Transverse colon (tissue), 4 donors: ENCODE measurements around the gene USP46. TPM values are rescaled to one million over a fixed set of nuclear protein-coding genes. Genes with fewer than 3 reads are reported as not detected.

Experiments used
- DNase-seq: peaks from one replicate; pipeline ENCODE4 v3.0.0-alpha.2; 2019
- H3K27ac ChIP-seq, 4 donors: fragments of 200-600 bp; sonication (generic); 2 replicates each; pipeline ENCODE4 v1.5.1; 2016 to 2018; ENCODE audit warnings: inconsistent platforms in 4 of 4
- H3K27me3 ChIP-seq: fragments of 200-600 bp; sonication (generic); 2 replicates; pipeline ENCODE4 v1.5.1; 2017; ENCODE audit warnings: inconsistent platforms
- H3K36me3 ChIP-seq, 4 donors: fragments of 200-600 bp; sonication (generic); 2 replicates each; pipeline ENCODE4 v1.5.1; 2017 to 2019; ENCODE audit warnings: inconsistent platforms in 4 of 4
- H3K4me1 ChIP-seq, 4 donors: fragments of 200-600 bp; sonication (generic); 2 replicates each; pipeline ENCODE4 v1.5.1; 2017 to 2020; ENCODE audit warnings: inconsistent platforms in 4 of 4
- H3K4me3 ChIP-seq, 4 donors: fragments of 200-600 bp; sonication (generic); 1 replicate in 1 of 4; 2 replicates in 3 of 4; pipeline versions ENCODE4 v1.5.1 to v1.6.1; 2017 to 2019; ENCODE audit warnings: inconsistent platforms in 4 of 4
- H3K9me3 ChIP-seq, 2 donors: fragments of 200-600 bp; sonication (generic); 2 replicates each; pipeline ENCODE4 v1.5.1; 2017 to 2019; ENCODE audit warnings: inconsistent platforms in 2 of 2
- CTCF ChIP-seq, 5 experiments: fragments of 200-600 bp in 3 of 5; fragments of 450-650 bp in 2 of 5; sonication (generic) in 3 of 5; IDR thresholded peaks; 1 replicate in 2 of 5; 2 replicates in 3 of 5; pipeline ENCODE4 v1.5.1; 2016 to 2017; ENCODE audit warnings: antibody characterized with exemption in 5 of 5, inconsistent platforms in 3 of 5, mild to moderate bottlenecking in 2 of 5, moderate library complexity in 1 of 5
- EP300 ChIP-seq: sonication (generic); formaldehyde crosslinking; IDR thresholded peaks from one replicate; pipeline ENCODE4 v1.6.1; 2017; ENCODE audit warnings: antibody characterized with exemption, low read depth
- POLR2A ChIP-seq: fragments of 450-650 bp; IDR thresholded peaks from one replicate; pipeline ENCODE4 v1.6.1; 2016; ENCODE audit warnings: antibody characterized with exemption, mild to moderate bottlenecking, moderate library complexity
- POLR2AphosphoS5 ChIP-seq, 3 donors: sonication (generic); formaldehyde crosslinking; IDR thresholded peaks; one replicate each; pipeline ENCODE4 v1.6.1; 2016; ENCODE audit warnings: antibody characterized with exemption in 3 of 3
- WGBS, 2 donors: methylation state at CpG; one replicate each; pipeline ENCODE4 v1.1.5; 2018; ENCODE audit warnings: low coverage in 1 of 2; 5-methylcytosine and 5-hydroxymethylcytosine counted together
- in situ Hi-C, 4 donors: fragments of 200-750 bp; cut with MboI; loops; one replicate each; pipeline versions ENCODE4 v1.15.0 to v1.15.1; 2017; ENCODE audit warnings: low sequenced_read_pairs in 3 of 4, low pct_ligation_motif_present in 1 of 4, low pct_unique_long_range_greater_than_20kb in 1 of 4
- intact Hi-C: fragments of 100-400 bp; cut with DNase I; formaldehyde crosslinking; loops from one replicate; pipeline ENCODE4 v1.15.1; 2023; ENCODE audit warnings: low total_unique reads
- total RNA-seq, 4 donors: library from RNA; depleted of rRNA; stranded (reverse); fragments of >200 nt; gene quantifications; one replicate each; pipeline ENCODE4 v1.1.0, GENCODE V29; 2016

The USP46 gene
- total RNA-seq, 4 donors from 2014 or later, result 6.0 to 7.6 (median 6.8) TPM

GRCh38 chr4:52606726-52607125 is 52.4 kb downstream of the USP46 start:
- 78 to 91% methylated on average over 1 to 2 of the region's 2 CpGs for WGBS, 2 donors
- intact Hi-C loops, result no loop called here
- in situ Hi-C loops, result no loop called here

GRCh38 chr4:52606040-52606439 is 53.1 kb downstream of the USP46 start:
- no peaks in the 10 kb centered on the region for H3K27me3 ChIP-seq
- intact Hi-C loops (no loop called here), in situ Hi-C loops (no loop called here)
- DNase-seq, result no peak
- peaks cover 0 to 5% (median 0%) of the 10 kb centered on the region in 4 donors for H3K36me3 ChIP-seq
- H3K9me3 ChIP-seq, result no peaks in the 10 kb centered on the region
- 96 to 100% methylated on average over 2 of the region's 2 CpGs for WGBS, 2 donors
- H3K27ac ChIP-seq, result no peak overlapping the region
- H3K4me1 ChIP-seq, result no peaks in the 10 kb centered on the region
- H3K4me3 ChIP-seq, result no peak overlapping the region
- TF ChIP-seq EP300 (no peak), CTCF (IDR thresholded peaks at IDR 0.05) (no peak), POLR2A (no peak), POLR2AphosphoS5 (IDR thresholded peaks at IDR 0.05) (no peak)

More at GRCh38 chr4:52606726-52607125, 52.4 kb downstream of the USP46 start:
- H3K27ac ChIP-seq, result no peak overlapping the region
- TF ChIP-seq EP300, result no peak
- TF ChIP-seq POLR2AphosphoS5 (IDR thresholded peaks at IDR 0.05), result no peak
- no peak for TF ChIP-seq POLR2A
- no peak for TF ChIP-seq CTCF (IDR thresholded peaks at IDR 0.05)
- H3K4me3 ChIP-seq, result no peak overlapping the region
- no peaks in the 10 kb centered on the region for H3K27me3 ChIP-seq
- no peaks in the 10 kb centered on the region for H3K4me1 ChIP-seq
- H3K36me3 ChIP-seq, result no peaks in the 10 kb centered on the region
- no peak for DNase-seq
- no peaks in the 10 kb centered on the region for H3K9me3 ChIP-seq

GRCh38 chr4:52604215-52604614 is 54.9 kb downstream of the USP46 start:
- Histone ChIP-seq H3K27ac (no peak overlapping the region), H3K9me3 (no peaks in the 10 kb centered on the region), H3K27me3 (no peaks in the 10 kb centered on the region), H3K4me1 (no peaks in the 10 kb centered on the region), H3K4me3 (no peak overlapping the region), H3K36me3 (peaks cover 0 to 6% (median 0%) of the 10 kb centered on the region in 4 donors)
- TF ChIP-seq POLR2A, result no peak
- no peak for TF ChIP-seq POLR2AphosphoS5 (IDR thresholded peaks at IDR 0.05)
- no peak for TF ChIP-seq EP300
- TF ChIP-seq CTCF (IDR thresholded peaks at IDR 0.05), result no peak
- in situ Hi-C loops (no loop called here), intact Hi-C loops (no loop called here)
- 78 to 82% methylated on average over 3 of the region's 3 CpGs for WGBS, 2 donors
- no peak for DNase-seq

GRCh38 chr4:52600275-52600674 is 58.8 kb downstream of the USP46 start:
- in situ Hi-C loops, result no loop called here
- intact Hi-C loops, result no loop called here
- no peak for DNase-seq

More at GRCh38 chr4:52600275-52600674, 58.8 kb downstream of the USP46 start:
- H3K27me3 ChIP-seq, result no peaks in the 10 kb centered on the region
- 80 to 100% methylated on average over 2 to 3 of the region's 3 CpGs for WGBS, 2 donors
- no peaks in the 10 kb centered on the region for H3K9me3 ChIP-seq
- H3K27ac ChIP-seq, result no peak overlapping the region
- TF ChIP-seq POLR2AphosphoS5 (IDR thresholded peaks at IDR 0.05) (no peak), EP300 (no peak), POLR2A (no peak), CTCF (IDR thresholded peaks at IDR 0.05) (no peak)
- no peaks in the 10 kb centered on the region for H3K4me1 ChIP-seq
- peaks cover 0 to 15% (median 3%) of the 10 kb centered on the region in 4 donors for H3K36me3 ChIP-seq
- no peak overlapping the region for H3K4me3 ChIP-seq
